Measurements from ENCODE around the gene GEMIN2.
"Not testable (repeated sequence)": the region's sequence is repeated elsewhere in the genome, so short reads cannot be mapped to it uniquely, and the experiment has no call there.

The GEMIN2 gene, protein sequence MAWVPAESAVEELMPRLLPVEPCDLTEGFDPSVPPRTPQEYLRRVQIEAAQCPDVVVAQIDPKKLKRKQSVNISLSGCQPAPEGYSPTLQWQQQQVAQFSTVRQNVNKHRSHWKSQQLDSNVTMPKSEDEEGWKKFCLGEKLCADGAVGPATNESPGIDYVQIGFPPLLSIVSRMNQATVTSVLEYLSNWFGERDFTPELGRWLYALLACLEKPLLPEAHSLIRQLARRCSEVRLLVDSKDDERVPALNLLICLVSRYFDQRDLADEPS

DNA sequence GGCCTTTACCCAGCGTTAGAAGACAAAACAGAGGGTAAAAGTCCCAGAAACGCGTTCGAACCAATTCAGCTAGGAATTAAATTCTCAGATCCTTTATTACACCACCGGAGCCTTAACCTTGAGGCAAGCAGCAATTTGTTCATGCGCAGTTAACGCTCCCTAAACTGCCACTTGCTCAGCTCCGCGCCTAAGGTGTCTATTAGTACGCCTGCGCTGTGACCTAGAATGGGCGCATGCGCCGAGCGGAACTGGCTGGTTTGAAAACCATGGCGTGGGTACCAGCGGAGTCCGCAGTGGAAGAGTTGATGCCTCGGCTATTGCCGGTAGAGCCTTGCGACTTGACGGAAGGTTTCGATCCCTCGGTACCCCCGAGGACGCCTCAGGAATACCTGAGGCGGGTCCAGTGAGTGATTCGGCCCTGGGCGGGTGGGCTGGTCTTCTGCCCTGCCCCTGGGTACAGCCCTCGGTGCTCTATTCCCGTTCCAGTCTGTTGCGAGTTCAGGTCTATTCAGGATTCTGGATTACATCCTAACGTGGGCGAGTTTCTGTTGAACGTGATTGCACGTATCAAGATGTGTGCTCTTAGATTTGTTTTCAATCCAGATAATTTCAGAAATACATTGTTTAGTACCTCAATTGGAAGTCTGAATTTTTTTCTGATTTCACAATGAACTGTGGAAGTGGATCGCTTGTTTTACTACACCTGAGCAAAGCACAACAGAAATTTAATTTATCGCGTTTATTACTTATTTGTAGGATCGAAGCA, at the start of gene GEMIN2:
Gene GEMIN2, plus strand, starts transcription at position 251 of the 766 bp plus-strand sequence. Its CDS starts 16 bp downstream, at position 267.
- TF ChIP-seq, protein P1, sequence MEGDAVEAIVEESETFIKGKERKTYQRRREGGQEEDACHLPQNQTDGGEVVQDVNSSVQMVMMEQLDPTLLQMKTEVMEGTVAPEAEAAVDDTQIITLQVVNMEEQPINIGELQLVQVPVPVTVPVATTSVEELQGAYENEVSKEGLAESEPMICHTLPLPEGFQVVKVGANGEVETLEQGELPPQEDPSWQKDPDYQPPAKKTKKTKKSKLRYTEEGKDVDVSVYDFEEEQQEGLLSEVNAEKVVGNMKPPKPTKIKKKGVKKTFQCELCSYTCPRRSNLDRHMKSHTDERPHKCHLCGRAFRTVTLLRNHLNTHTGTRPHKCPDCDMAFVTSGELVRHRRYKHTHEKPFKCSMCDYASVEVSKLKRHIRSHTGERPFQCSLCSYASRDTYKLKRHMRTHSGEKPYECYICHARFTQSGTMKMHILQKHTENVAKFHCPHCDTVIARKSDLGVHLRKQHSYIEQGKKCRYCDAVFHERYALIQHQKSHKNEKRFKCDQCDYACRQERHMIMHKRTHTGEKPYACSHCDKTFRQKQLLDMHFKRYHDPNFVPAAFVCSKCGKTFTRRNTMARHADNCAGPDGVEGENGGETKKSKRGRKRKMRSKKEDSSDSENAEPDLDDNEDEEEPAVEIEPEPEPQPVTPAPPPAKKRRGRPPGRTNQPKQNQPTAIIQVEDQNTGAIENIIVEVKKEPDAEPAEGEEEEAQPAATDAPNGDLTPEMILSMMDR (IDR thresholded peaks at IDR 0.05; ENCODE audit: low read depth, low read length, missing control alignments), result no peak
- DNase-seq (ENCODE audit: extremely low read depth, low read depth), result peak; percentile 90
- peak within 1 kb of the TSS; percentile 89 for H3K4me3 ChIP-seq (replicated peaks; ENCODE audit: low read depth, low read length)

DNA sequence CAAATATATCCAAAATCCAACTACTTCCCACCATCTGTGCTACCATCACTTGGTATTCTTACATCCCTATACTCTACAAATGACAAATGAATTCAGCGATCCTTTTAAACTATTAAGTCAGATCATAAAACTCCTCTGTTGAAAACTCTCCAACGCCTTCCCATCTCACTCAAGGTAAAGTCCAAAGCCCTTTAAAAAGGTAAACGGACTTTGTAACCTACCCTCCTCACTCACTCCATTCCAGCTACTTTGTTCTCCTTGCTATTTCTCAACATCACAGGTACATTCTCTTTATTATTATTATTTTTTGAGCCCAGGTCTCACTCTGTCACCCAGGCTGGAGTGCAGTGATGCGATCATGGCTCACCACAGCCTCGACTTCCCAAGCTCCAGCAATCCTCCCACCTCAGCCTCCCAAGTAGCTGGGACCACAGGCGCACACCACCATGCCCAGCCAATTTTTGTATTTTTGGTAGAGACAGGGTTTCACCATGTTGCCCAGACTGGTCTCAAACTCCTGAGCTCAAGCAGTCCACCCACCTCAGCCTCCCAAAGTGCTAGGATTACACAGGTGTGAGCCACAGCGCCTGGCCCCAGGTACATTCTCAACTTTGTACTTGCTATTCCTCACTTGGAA, 44.8 kb upstream of the GEMIN2 start:
- DNase-seq (ENCODE audit: extremely low read depth, low read depth); H3K4me3 ChIP-seq (replicated peaks; ENCODE audit: low read depth, low read length): not testable (repeated sequence)

DNA sequence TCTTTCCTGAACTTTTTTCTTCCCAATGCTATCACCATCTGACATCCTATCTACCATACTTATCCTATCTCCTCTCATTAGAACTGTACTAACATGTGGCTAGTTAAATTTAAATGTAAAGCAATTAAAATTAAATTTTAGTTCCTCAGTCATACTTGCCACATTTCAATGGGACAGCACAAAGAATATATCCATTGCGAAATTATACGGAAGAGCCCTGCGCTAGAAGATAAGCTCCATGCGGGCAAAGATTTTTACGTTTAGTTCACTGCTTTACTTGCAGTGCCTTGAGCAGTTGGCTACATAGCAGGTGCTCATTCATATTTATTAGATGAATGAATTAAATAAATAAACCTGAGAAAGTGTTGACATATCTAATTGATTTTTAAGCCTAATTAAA, 44.2 kb upstream of the GEMIN2 start:
- DNase-seq (ENCODE audit: extremely low read depth, low read depth), result no peak
- TF ChIP-seq, protein P1 (IDR thresholded peaks at IDR 0.05; ENCODE audit: low read depth, low read length, missing control alignments), result no peak
- no peak overlapping the region for H3K4me3 ChIP-seq (replicated peaks; ENCODE audit: low read depth, low read length)

DNA sequence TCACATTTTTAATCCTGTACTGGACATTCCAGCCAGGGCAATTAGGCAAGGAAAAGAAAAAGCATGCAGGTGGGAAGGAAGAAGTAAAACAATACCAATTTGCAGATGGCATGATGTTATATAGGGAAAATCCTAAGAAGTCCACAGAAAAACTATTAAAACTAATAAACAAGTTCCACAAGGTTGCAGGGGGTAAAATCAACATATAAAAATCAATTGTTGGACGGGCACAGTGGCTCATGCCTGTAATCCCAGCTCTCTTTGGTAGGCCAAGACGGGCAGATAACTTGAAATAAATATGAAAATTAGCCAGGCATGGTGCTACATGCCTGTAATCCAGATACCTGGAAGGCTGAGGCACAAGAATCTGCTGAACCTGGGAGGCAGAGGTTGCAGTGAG, 43.0 kb upstream of the GEMIN2 start:
- no peak for DNase-seq (ENCODE audit: extremely low read depth, low read depth)
- TF ChIP-seq, protein P1 (IDR thresholded peaks at IDR 0.05; ENCODE audit: low read depth, low read length, missing control alignments), result no peak
- no peak overlapping the region for H3K4me3 ChIP-seq (replicated peaks; ENCODE audit: low read depth, low read length)

GRCh38 chr14:39080886-39081285, 33.2 kb upstream of the GEMIN2 start:
- no peak overlapping the region for H3K4me3 ChIP-seq (replicated peaks; ENCODE audit: low read depth, low read length)
- DNase-seq (ENCODE audit: extremely low read depth, low read depth), result no peak
- TF ChIP-seq, protein P1 (IDR thresholded peaks at IDR 0.05; ENCODE audit: low read depth, low read length, missing control alignments), result no peak

DNA sequence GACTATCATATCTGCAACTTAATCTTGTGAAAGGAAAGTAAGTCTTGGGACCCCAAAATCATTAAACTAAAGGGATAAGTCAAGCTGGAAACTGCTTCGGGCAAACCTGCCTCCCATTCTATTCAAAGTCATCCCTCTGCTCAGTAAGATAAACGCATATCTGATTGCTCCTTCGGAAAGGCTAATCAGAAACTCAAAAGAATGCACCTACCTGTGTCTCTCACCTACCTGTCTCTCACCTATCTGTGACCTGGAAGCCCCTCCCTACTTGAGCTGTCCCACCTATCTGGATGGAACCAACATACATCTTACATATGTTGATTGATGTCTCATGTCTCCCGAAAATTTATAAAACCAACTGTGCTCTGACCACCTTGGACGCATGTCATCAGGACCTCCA, 31.0 kb upstream of the GEMIN2 start:
- no peak overlapping the region for H3K4me3 ChIP-seq (replicated peaks; ENCODE audit: low read depth, low read length)
- TF ChIP-seq, protein P1 (IDR thresholded peaks at IDR 0.05; ENCODE audit: low read depth, low read length, missing control alignments), result no peak
- no peak for DNase-seq (ENCODE audit: extremely low read depth, low read depth)

- no peak overlapping the region for H3K4me3 ChIP-seq (replicated peaks; ENCODE audit: low read depth, low read length)
- no peak for DNase-seq (ENCODE audit: extremely low read depth, low read depth)
- TF ChIP-seq, protein P1 (IDR thresholded peaks at IDR 0.05; ENCODE audit: low read depth, low read length, missing control alignments), result no peak
Observed at GRCh38 chr14:39085933-39086332, 28.2 kb upstream of the GEMIN2 start.
